Measurements from ENCODE around the gene HIVEP2.

- TF ChIP-seq POLR2A (IDR thresholded peaks at IDR 0.05) = no peak
- TF ChIP-seq CTCF (IDR thresholded peaks at IDR 0.05) = no peak
These were observed 70.3 kb downstream of the HIVEP2 start for GRCh38 chr6:142874676-142875075.
